DMS53 treated with DMSO at 0.1 percent for 48 hours (cell line): ENCODE results near the gene AJM1.
"Not testable (repeated sequence)": the region's sequence is repeated elsewhere in the genome, so short reads cannot be mapped to it uniquely, and the experiment has no call there.

Experiments
- DNase-seq: peaks from one replicate; lab custom pipeline; 2025; ENCODE audit not compliant: unreplicated experiment; lab: John Stamatoyannopoulos, UW

The AJM1 gene

DNA sequence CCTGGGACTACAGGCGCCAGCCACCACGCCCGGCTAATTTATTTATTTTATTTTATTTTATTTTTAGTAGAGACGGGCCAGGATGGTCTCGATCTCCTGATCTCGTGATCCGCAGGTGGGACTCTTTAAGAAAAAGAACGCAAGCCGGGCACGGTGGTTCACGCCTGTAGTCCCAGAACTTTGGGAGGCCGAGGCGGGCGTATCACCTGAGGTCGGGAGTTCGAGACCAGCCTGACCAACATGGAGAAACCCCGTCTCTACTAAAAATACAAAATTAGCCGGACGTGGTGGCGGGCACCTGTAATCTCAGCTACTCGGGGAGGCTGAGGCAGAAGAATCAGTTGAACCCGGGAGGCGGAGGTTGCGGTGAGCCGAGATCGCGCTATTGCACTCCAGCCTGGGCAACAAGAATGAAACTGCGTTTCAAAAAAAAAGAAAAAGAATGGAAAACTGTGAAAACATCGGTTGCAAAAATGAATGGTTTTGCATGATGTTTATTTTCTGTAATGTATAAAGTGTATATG, 24.7 kb downstream of the AJM1 start:
- DNase-seq = not testable (repeated sequence)

DNA sequence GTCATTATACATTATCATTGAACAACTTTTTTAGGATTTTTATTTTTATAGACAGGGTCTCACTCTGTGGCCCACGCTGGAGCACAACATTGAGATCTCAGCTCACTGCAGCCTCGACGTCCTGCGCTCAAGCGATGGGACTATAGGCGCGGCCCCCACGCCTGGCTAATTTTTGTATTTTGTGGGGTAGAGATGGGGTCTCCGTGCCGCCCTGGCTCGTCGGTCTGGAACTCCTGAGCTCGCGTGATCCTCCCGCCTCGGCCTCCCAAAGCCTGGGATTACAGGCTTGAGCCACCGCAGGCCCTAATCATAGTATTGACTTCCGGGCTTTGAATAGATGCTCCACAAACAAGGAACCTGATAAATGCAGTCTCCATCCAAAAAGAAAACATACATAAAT, 25.2 kb downstream of the AJM1 start:
- no peak for DNase-seq

DNA sequence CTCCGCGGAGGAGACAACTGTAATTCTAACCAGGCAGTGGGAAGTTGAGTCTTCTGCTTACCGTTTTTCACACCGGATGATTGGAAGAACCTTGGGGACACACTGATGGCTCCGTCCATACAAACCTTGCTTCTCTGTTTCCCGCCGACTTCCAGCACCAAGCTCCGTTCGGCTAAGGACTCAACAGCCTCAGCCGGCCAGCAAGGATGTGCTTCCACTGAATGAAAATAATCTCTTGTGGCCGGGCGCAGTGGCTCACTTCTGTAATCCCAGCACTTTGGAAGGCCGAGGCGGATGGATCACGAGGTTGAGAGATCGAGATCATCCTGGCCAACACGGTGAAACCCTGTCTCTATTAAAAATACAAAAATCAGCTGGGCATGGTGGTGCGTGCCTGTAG, 25.6 kb downstream of the AJM1 start:
- no peak for DNase-seq

DNA sequence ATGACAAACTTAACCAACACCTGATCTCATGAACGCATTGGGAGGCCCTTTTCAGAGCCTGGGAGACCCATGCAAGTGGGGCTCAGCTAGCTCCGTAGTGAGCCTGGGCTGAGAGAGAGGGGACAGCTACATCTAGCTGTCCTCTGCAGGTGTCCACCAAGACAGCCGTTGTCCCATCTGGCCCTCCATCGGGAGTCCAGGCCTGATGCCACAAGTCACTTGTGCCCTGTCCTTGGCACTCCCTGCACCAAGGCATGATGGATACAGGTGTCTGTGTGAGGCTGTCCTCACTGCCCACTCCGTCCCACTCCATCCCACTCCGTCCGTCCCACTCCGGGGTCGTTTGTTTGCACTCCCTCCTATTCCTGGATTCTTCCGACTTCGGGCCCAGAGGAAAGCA, 26.4 kb downstream of the AJM1 start:
- no peak for DNase-seq

DNA sequence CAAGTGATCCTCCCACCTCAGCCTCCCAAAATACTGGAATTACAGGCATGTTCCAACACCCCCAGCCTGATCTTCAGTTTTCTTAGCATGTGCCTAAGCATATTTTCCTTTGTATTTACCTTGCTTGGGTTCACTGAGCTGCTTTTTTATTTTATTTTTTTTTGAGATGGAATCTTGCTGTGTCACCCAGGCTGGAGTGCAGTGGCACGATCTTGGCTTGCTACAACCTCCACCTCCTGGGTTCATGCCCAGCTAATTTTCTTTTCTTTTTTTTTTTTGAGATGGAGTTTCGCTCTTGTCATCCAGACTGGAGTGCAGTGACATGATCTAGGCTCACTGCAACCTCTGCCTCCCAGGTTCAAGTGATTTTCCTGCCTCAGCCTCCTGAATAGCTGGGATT, 27.3 kb downstream of the AJM1 start:
- DNase-seq = not testable (repeated sequence)

DNA sequence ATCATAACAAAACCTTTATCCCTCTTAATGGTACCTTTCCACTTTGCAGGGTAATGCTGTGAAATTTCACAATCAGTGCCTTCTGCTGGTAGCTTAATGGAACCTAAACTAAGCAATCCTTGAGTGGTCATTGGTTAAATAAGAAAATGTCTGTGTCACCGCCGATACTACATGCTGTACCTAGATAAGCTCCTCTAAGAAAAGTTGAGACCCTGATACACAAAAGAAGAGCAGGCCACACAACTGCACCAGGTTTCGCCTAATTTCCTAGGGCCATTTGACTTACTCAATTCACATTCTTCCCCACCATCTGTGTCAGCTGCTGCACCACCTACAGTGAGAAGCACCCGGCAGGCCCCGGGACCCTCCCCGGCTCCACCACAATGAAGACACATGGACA, 32.9 kb downstream of the AJM1 start:
- no peak for DNase-seq

DNA sequence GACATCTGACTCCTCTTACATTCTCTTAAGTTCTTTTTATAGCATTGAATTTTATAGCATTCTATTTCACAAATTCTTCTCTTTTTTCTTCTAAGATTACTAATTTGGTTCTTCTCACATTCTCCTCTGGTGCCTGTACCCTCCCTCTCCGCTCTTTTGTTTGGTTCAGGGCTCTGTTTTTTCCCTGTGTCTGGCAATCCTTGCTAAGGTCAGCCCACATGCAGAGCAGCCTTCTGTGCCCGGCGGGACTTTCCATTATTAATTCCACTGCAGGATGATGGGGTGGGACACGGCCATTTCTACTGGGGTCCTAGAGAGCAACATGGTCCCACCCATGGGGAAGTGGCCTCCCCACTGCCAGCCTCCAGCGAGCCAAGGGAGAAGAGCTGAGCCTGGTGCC, 34.2 kb downstream of the AJM1 start:
- DNase-seq = no peak

DNA sequence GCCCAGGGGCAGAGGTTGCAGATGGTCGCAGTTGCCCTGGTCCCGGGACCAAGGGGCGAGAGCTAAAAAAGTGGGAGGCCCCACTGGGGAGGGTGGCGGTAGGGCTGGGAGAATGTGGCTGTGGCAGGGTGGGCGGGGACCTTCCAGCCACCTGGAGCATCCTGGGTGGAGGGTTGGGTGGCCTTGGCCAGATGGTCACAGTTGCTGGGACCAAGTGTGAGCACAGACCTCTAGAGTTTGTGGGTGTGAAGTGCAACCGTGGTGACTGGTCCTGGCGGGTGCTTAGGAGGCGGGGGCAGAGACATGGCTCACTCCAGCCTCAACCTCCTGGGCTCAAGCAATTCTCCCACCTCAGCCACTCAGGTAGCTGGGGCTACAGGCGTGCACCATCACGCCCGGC, 38.4 kb downstream of the AJM1 start:
- DNase-seq = no peak

DNA sequence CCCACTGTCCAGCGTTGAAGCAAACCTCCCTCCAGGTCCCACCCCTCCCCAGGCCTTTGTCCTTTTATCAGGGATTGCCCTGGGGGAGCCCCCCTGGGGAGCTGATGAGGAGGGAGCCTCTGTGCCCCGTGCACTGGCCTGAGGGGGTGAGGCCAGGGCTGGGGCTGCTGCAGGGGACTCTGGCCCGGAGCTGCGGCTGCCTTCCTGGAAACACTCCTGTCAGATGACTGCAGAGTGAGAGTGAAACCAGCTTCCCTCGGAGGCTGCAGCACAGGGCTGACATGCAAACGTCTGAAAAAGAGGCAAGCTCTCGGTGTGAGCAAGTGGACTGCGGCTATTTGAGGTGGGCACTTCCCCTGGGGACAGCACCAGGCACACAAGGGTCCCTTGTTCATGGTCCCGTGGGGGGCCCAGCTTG, 39.4 kb downstream of the AJM1 start:
- DNase-seq = peak; percentile 46

DNA sequence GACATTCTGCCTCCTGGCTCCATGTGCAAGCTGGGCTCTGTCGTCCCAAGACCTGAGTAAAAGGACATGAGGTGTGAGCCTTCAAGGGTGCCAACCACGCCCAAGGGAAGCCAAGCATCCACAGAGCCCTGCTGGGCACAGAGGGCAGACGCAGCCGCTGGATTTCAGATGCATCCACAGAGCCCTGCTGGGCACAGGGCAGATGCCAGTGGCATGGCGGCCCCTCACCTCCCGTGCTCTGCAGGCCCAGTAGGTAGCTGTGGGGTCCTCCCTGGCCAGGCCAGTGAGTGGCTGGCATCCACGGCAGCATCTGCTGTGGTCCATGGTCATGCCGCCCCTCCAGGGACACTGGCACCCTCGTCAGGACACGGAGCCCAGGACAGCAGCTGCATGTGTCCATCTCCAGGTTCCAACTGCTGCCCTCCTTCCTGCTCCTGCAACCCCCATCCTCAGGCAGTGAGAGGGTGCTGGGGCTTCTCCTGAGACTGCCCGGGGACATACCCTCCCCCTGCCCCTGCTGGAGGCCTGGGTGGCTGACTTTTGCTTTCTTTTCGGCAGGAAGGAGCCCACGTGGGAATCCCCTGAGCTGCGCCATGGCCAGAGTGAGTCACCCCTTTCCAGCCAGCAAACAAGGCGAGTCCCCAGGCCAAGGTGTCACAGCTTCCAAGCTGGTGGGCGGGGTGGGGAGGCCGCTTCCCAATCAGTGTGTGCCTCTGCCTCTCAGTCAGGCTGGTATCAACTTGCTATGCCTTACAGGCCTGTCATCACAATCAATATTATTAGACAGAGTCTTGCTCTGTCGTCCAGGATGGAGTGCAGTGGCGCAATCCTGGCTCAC, 40.0 kb downstream of the AJM1 start:
- DNase-seq = peak; percentile 74

DNA sequence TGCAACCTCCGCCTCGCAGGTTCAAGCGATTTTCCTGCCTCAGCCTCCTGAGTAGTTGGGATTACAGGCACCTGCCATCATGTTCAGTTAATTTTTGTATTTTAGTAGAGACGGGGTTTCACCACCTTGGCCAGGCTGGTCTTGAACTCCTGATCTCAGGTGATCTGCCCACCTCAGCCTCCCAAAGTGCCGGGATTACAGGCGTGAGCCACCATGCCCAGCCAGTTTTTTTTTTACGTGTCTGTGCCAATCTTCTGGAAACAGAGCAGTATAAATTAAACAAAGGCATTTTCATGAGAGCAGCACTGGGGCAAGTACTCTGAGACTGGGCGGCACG, 40.6 kb downstream of the AJM1 start:
- not testable (repeated sequence) for DNase-seq

DNA sequence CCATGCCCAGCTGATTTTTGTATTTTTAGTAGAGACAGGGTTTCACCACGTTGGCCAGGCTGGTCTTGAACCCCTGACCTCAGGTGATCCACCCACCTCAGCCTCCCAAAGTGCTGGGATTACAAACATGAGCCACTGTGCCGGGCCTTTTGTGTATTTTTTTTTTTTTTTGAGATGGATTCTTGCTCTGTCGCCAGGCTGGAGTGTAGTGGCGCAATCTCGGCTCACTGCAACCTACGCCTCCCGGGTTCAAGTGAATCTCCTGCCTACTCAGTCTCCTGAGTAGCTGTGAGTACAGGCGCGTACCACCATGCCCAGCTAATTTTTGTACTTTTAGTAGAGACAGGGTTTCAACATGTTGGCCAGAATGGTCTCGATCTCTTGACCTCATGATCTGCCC, 41.4 kb downstream of the AJM1 start:
- not testable (repeated sequence) for DNase-seq

DNA sequence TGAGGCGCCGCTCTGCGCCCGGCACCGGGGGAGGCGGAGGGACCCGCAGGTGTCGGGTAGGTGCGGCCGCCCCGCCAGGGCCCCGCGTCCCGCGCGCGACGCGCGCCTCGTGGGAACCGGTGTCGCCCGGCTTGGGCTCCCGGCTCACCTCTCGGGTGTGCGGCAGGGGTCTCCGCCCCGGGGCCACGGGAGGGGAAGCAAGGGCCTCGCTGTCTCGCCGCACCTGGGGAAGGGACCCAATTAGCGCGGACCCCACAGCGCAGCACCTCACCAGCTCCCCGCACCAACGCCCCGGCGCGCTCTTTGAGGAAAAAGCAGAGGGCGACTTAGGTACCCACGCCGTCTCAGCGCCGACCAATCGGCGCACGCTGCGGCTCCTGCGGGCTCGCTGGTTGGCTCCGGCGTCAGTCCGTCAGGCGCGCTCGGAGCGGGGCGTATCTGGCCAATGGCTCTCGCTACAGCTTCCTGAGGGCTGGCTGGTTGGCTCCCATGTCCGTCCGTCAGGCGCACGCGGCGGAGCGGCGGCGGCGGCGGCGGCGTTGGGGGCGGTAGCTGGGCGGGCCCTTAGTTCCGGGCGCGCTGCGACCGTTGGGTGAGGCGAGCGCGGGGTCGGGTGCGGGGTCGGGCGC, 43.8 kb downstream of the AJM1 start, which contains the start of gene TRAF2:
Gene TRAF2 (plus strand): TSS at position 567 of the 629 bp plus-strand sequence. CDS start 12,225 bp downstream, outside the sequence.
- DNase-seq = peak; percentile 92

DNA sequence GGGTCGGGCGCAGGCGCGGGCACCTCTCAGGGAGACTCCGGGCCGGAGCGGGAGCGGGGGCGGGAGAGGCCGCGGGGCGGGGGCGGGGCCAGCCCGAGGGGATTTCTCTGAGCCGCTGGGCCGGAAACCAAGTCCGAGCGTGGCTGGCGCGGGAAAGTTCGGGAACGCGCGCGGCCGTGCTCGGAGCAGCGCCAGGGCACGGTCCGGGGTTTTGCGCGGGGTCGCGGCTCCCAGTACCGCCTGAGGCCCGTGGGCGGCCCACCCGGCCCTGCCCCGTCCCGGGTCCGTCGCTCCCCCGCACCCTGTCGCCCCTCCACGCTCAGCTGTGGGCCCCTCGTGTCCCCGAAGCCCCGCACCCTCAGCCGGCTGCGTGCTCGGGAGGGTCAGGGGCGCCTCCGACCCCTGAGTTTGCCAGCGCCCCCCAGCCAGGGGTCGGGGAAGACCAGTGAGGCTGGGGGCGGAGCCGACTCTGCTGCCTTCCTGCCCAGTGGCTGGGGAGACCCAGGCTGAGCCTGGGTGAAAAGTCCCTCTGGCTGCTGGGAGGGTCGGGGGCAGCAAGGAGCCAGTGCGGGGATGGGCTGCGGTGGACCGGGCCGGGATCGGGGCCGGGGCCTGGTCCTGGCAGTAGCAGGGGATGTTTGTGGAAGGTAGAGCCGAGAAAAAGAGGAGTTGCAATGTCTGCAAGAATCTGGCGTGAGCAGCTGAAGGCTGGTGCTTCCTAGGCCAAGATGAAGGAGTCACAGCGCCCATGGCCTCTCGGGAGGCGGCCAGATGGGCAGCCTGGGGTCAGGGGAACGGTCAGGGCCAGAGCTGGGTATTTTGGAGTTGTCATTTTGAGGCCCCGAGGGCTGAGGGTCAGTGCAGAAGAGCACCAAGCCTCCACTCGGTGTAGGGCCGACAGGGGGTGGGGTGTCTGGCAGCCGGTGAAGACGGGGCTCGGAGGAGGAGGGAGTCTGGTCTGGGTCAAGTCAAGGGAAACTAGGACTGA, 44.6 kb downstream of the AJM1 start:
- no peak for DNase-seq

DNA sequence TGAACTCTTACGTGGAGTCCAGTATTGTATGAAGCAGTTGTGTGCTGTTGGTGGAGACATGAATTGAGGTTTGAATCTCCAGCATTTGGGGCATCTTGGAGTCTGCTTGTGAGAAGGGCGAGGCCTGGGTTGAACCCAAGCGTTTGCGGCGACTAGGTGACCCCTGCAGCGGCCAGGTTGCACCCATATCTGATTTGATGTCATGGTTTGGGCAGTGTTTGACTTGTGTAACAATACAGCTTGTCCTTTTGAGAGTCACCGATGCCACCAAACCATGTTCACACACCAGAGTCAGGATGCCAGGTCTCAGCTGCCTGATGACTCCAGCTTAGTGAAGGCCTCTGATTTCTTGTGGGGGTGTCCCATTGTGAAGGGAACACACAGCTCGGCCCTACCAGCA, 46.2 kb downstream of the AJM1 start:
- no peak for DNase-seq

DNA sequence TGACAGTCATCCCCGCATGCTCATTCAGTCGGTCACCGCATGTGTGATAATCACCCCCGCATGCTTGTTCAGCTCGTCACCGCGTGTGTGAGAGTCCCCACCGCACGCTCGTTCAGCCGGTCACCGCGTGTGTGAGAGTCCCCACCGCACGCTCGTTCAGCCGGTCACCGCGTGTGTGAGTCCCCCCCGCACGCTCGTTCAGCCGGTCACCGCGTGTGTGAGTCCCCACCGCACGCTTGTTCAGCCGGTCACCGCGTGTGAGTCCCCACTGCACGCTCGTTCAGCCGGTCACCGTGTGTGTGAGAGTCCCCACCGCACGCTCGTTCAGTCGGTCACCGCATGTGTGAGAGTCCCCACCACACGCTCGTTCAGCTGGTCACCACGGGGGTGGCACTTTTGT, 47.6 kb downstream of the AJM1 start:
- no peak for DNase-seq

DNA sequence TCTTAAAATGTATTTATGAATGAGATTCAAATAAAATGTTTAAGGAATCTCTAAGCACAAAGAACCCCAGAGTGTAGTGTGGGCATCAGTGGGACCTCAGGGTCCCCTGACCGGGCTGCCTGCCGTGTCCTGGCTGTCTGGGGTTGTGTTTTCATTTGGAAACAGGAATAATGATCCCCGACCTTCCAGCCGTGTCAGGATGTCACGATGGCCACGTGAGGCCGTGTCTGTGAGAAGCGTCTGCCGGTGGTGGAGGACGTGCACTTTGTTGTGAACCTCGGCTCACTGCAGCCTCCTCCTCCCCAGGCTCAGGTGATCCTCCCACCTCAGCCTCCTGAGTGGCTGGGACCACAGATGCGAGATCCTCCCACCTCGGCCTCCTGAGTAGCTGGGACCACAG, 48.4 kb downstream of the AJM1 start:
- no peak for DNase-seq
